HG03442 (cell line): ENCODE results near the gene PCDHA7.
"Not testable (repeated sequence)": the region's sequence is repeated elsewhere in the genome, so short reads cannot be mapped to it uniquely, and the experiment has no call there.

Experiments used
- ATAC-seq: cut with Tn5 transposase; IDR thresholded peaks from one replicate; pipeline ENCODE4 v1.9.1; 2021; ENCODE audit warnings: mild to moderate bottlenecking, moderate library complexity; ENCODE audit not compliant: unreplicated experiment

PCDHA7 gene

GRCh38 chr5:140833993-140834392, at the start of gene PCDHA7:
Gene PCDHA7, plus strand, starts transcription at chr5:140834269. Its CDS starts 115 bp downstream, at chr5:140834384.
- ATAC-seq, result no peak

- no peak for ATAC-seq
These were observed 48.0 kb upstream of the PCDHA7 start, which contains the start of gene PCDHA1 for GRCh38 chr5:140785905-140786686. Gene PCDHA1, plus strand, starts transcription at chr5:140786140.

GRCh38 chr5:140787422-140787821, 46.6 kb upstream of the PCDHA7 start:
- ATAC-seq, result not testable (repeated sequence)

- not testable (repeated sequence) for ATAC-seq
These were observed 46.1 kb upstream of the PCDHA7 start for GRCh38 chr5:140787849-140788504.

- no peak for ATAC-seq
These were observed 43.0 kb upstream of the PCDHA7 start for GRCh38 chr5:140791089-140791488.

GRCh38 chr5:140794595-140795258, 39.3 kb upstream of the PCDHA7 start, which contains the start of gene PCDHA2:
Gene PCDHA2, plus strand, starts transcription at chr5:140794852.
- no peak for ATAC-seq

GRCh38 chr5:140795259-140795641, 38.8 kb upstream of the PCDHA7 start:
- ATAC-seq, result no peak

- ATAC-seq, result not testable (repeated sequence)
These were observed 37.9 kb upstream of the PCDHA7 start for GRCh38 chr5:140796072-140796717.

- no peak for ATAC-seq
These were observed 37.4 kb upstream of the PCDHA7 start for GRCh38 chr5:140796718-140797095.

- ATAC-seq, result no peak
These were observed 33.1 kb upstream of the PCDHA7 start, which contains the start of gene PCDHA3 for GRCh38 chr5:140800816-140801493. Gene PCDHA3, plus strand, starts transcription at chr5:140801057.

GRCh38 chr5:140801494-140801841, 32.6 kb upstream of the PCDHA7 start:
- no peak for ATAC-seq

- ATAC-seq, result not testable (repeated sequence)
These were observed 31.7 kb upstream of the PCDHA7 start for GRCh38 chr5:140802381-140802780.

GRCh38 chr5:140802781-140803271, 31.2 kb upstream of the PCDHA7 start:
- ATAC-seq, result no peak

GRCh38 chr5:140806834-140807775, 27.0 kb upstream of the PCDHA7 start, which contains the start of gene PCDHA4:
Gene PCDHA4, plus strand, starts transcription at chr5:140807068.
- ATAC-seq, result no peak

- not testable (repeated sequence) for ATAC-seq
These were observed 25.7 kb upstream of the PCDHA7 start for GRCh38 chr5:140808241-140808888.

- ATAC-seq, result no peak
These were observed 25.2 kb upstream of the PCDHA7 start for GRCh38 chr5:140808889-140809291.

GRCh38 chr5:140821375-140822280, 12.4 kb upstream of the PCDHA7 start, which contains the start of gene PCDHA5:
Gene PCDHA5, plus strand, starts transcription at chr5:140821613.
- ATAC-seq, result no peak

- ATAC-seq, result no peak
These were observed 11.8 kb upstream of the PCDHA7 start for GRCh38 chr5:140822281-140822629.
